ENCODE results near the gene PTPRE. TPM values are rescaled to one million over a fixed set of nuclear protein-coding genes. Genes with fewer than 3 reads are reported as not detected.

The PTPRE gene
- polyA plus RNA-seq, 1 donor (not counting 4 experiments of a cell fraction or from before 2014, with no cell fraction given), result 15.1 TPM

DNA sequence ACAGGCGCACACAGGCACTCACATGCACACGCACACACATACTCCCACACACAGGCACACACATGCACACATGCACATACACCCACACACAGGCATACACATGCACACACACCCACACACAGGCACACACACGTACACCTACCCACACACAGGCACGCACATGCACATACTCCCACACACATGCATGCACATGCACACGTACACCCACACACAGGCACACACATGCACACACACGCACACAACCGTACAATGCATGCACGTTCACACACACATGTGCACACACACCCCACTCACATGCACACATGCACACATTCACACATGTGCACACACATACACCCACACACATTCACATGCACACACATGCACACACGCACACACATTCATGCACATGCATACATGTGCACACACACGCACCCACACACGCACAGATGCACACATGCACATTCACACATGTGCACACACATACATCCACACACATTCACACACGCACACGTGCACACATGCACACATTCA, 160.0 kb downstream of the PTPRE start:
- dilution Hi-C loops (cut with MboI; ENCODE audit: extremely low pct_ligation_motif_present, low sequenced_read_pairs), result no loop called here
- Histone ChIP-seq H3K9me1 (ENCODE audit: control insufficient read depth, extremely low read depth, insufficient read depth, low read length) (peaks cover 2% of the 10 kb centered on the region), H3K27ac (ENCODE audit: control insufficient read depth, insufficient read depth, low read length) (no peak overlapping the region), H3K79me2 (ENCODE audit: control insufficient read depth, insufficient read depth, low read length) (no peaks in the 10 kb centered on the region), H2AFZ (ENCODE audit: control insufficient read depth, low read length) (no peak overlapping the region), H3K4me3 (ENCODE audit: control insufficient read depth in 2 of 3, extremely low read depth in 1 of 3, insufficient read depth in 2 of 3, low read depth in 1 of 3, low read length in 3 of 3) (no peak overlapping the region), H3K36me3 (ENCODE audit: control insufficient read depth in 2 of 2, extremely low read depth in 1 of 2, insufficient read depth in 2 of 2, low read length in 2 of 2) (peaks cover 50 to 53% of the 10 kb centered on the region in 2 experiments), H3K9me3 (ENCODE audit: control insufficient read depth, low read depth, low read length) (no peaks in the 10 kb centered on the region), H3K27me3 (ENCODE audit: control insufficient read depth, extremely low read depth, insufficient read depth, low read length) (no peaks in the 10 kb centered on the region), H3K4me1 (ENCODE audit: control insufficient read depth, extremely low read depth, insufficient read depth, low read length) (peaks cover 36% of the 10 kb centered on the region), H3K4me2 (ENCODE audit: control insufficient read depth, extremely low read depth, insufficient read depth, low read depth, low read length) (no peak overlapping the region), H4K20me1 (ENCODE audit: control insufficient read depth, extremely low read depth, insufficient read depth, low read length) (no peaks in the 10 kb centered on the region), H3K9ac (ENCODE audit: control insufficient read depth, extremely low read depth, insufficient read depth, low read length) (no peak overlapping the region)
- no peak for DNase-seq (ENCODE audit: low read depth, low spot score)
- FAIRE-seq, result no peak
- TF ChIP-seq EZH2 (IDR thresholded peaks at IDR 0.05; ENCODE audit: low read length), result no peak
- TF ChIP-seq, protein P1, sequence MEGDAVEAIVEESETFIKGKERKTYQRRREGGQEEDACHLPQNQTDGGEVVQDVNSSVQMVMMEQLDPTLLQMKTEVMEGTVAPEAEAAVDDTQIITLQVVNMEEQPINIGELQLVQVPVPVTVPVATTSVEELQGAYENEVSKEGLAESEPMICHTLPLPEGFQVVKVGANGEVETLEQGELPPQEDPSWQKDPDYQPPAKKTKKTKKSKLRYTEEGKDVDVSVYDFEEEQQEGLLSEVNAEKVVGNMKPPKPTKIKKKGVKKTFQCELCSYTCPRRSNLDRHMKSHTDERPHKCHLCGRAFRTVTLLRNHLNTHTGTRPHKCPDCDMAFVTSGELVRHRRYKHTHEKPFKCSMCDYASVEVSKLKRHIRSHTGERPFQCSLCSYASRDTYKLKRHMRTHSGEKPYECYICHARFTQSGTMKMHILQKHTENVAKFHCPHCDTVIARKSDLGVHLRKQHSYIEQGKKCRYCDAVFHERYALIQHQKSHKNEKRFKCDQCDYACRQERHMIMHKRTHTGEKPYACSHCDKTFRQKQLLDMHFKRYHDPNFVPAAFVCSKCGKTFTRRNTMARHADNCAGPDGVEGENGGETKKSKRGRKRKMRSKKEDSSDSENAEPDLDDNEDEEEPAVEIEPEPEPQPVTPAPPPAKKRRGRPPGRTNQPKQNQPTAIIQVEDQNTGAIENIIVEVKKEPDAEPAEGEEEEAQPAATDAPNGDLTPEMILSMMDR (optimal IDR thresholded peaks at IDR 0.05 in 1 of 3, IDR thresholded peaks at IDR 0.05 in 1 of 3, conservative IDR thresholded peaks at IDR 0.05 in 1 of 3; ENCODE audit: extremely low read depth in 1 of 3, insufficient read depth in 2 of 3, low read length in 3 of 3), result no peak

DNA sequence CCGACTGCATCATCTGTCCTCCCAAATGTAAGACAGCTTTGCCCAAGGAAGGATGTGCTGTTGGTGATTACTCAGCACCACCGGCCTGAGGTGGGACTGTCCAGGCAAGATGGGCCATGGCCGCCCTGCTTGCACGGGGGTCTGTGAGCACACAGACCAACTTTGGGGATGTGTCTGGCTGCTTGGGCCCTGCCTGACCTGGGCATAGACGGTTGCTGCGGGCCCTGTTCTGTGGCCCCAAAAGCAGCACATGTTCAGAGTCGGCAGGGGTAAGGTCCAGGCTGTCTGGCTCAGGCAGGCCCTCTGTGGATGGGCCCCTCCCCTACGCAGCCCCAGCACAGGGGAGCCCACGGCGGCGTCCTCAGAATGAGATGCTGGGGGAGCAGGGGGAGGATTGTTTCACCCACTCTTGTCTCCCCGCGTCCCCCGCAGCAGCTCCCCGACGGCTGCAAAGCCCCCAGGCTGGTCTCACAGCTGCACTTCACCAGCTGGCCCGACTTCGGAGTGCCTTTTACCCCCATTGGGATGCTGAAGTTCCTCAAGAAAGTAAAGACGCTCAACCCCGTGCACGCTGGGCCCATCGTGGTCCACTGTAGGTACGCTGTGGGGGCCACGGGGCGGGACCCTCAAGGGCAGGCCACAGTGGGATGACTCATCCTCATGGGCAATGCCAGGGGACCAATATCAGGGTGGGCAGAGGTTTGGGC, 160.9 kb downstream of the PTPRE start:
- no peak for DNase-seq (ENCODE audit: low read depth, low spot score)

More for the DNA sequence above, 160.9 kb downstream of the PTPRE start:
- Histone ChIP-seq H3K27ac (ENCODE audit: control insufficient read depth, insufficient read depth, low read length) (no peak overlapping the region), H4K20me1 (ENCODE audit: control insufficient read depth, extremely low read depth, insufficient read depth, low read length) (no peaks in the 10 kb centered on the region), H3K27me3 (ENCODE audit: control insufficient read depth, extremely low read depth, insufficient read depth, low read length) (no peaks in the 10 kb centered on the region), H3K4me1 (ENCODE audit: control insufficient read depth, extremely low read depth, insufficient read depth, low read length) (peaks cover 36% of the 10 kb centered on the region), H3K9me3 (ENCODE audit: control insufficient read depth, low read depth, low read length) (no peaks in the 10 kb centered on the region), H3K9ac (ENCODE audit: control insufficient read depth, extremely low read depth, insufficient read depth, low read length) (no peak overlapping the region), H2AFZ (ENCODE audit: control insufficient read depth, low read length) (no peak overlapping the region), H3K4me3 (ENCODE audit: control insufficient read depth in 2 of 3, extremely low read depth in 1 of 3, insufficient read depth in 2 of 3, low read depth in 1 of 3, low read length in 3 of 3) (no peak overlapping the region), H3K36me3 (ENCODE audit: control insufficient read depth in 2 of 2, extremely low read depth in 1 of 2, insufficient read depth in 2 of 2, low read length in 2 of 2) (peaks cover 48 to 53% of the 10 kb centered on the region in 2 experiments), H3K9me1 (ENCODE audit: control insufficient read depth, extremely low read depth, insufficient read depth, low read length) (peaks cover 2% of the 10 kb centered on the region), H3K79me2 (ENCODE audit: control insufficient read depth, insufficient read depth, low read length) (no peaks in the 10 kb centered on the region), H3K4me2 (ENCODE audit: control insufficient read depth, extremely low read depth, insufficient read depth, low read depth, low read length) (no peak overlapping the region)
- FAIRE-seq, result no peak
- TF ChIP-seq EZH2 (IDR thresholded peaks at IDR 0.05; ENCODE audit: low read length), result no peak
- TF ChIP-seq, protein P1 (optimal IDR thresholded peaks at IDR 0.05 in 1 of 3, IDR thresholded peaks at IDR 0.05 in 1 of 3, conservative IDR thresholded peaks at IDR 0.05 in 1 of 3; ENCODE audit: extremely low read depth in 1 of 3, insufficient read depth in 2 of 3, low read length in 3 of 3), result no peak
- dilution Hi-C loops (cut with MboI; ENCODE audit: extremely low pct_ligation_motif_present, low sequenced_read_pairs), result no loop called here

Data from keratinocyte (primary cell).